G401 (cell line): ENCODE data around the gene RRP12. TPM values are rescaled to one million over a fixed set of nuclear protein-coding genes. Genes with fewer than 3 reads are reported as not detected.
A peak's percentile ranks its signal among the peaks of the same experiment; 100 is the strongest.

Experiments
- DNase-seq: peaks from one replicate; pipeline ENCODE4 v3.0.0-alpha.2; 2015; ENCODE audit warnings: low spot score
- in situ Hi-C: cut with HindIII; loops from 2 replicates; pipeline ENCODE4 v1.10.0; 2016; ENCODE audit warnings: low sequenced_read_pairs, mixed read lengths
- total RNA-seq: library from RNA; depleted of rRNA; stranded (reverse); fragments of >200 nt; shearing (Covaris generic); gene quantifications from 2 replicates; pipeline ENCODE4 v1.2.3, GENCODE V29; 2014; rRNA removed

The RRP12 gene
- total RNA-seq, 1 experiment from 2014 or later: 35.1 TPM

GRCh38 chr10:97321032-97321803, 79.9 kb downstream of the RRP12 start:
- DNase-seq: peak; percentile 33
- in situ Hi-C loops: no loop called here

- DNase-seq: no peak
- in situ Hi-C loops: no loop called here
Observed at GRCh38 chr10:97320480-97321031, 80.6 kb downstream of the RRP12 start.

GRCh38 chr10:97319671-97320479, 81.3 kb downstream of the RRP12 start:
- DNase-seq: peak; percentile 55
- in situ Hi-C loops: no loop called here

DNA sequence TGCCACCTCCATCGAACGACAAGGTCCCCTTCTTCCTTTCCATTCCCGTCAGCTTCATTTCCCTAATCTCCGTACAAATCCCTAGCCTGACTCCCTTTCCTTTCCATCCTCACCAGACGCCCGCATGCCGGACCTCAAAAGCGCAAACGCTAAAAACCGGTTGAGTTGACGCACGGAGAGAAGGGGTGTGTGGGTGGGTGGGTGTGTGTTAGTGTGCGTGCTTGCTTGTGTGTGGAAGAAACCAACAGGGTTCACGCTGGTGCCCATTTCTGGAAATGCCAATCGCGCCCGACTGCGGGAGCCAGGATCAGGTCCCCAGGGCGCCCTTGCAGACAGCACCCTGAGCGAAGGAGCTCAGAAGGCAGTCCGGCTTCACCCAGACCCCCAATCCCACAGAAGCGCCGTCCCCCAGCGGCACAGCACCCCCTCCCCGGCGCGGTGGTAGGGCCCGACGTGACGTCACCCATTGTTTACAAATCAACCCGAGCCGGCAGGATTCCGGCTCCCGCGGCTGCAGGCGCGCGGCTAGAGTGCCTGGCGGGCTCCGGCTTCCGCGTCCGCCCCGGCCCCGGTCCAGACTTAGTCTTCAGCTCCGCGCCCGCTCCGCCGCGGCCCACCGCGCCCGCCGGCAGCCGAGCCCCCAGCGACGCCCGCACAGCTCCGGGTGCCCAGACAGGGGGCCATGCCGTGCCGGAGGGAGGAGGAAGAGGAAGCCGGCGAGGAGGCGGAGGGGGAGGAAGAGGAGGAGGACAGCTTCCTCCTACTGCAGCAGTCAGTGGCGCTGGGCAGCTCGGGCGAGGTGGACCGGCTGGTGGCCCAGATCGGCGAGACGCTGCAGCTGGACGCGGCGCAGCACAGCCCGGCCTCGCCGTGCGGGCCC, 82.1 kb downstream of the RRP12 start, which contains the start of gene FRAT1:
FRAT1 (plus strand) TSS at position 500 of the 880 bp plus-strand sequence; CDS start at position 683, 183 bp downstream.
- DNase-seq: peak; percentile 89
- in situ Hi-C loops: no loop called here

DNA sequence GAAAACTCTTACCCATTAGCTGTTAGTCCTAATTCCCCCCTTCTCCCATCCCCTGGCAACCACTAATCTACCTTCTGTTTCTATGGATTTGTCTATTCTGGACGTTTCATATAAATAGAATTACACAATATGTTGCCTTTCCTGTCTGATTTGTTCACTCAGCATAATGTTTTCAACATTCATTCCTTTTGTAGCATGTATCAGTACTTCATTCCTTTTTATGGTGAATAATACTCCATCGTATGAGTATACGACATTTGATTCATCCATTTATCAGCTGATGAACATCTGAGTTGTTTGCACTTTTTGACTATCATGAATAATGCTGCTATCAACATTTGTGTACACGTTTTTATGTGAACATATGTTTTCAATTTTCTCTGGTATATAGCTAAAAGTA, 86.5 kb downstream of the RRP12 start:
- in situ Hi-C loops: no loop called here
- DNase-seq: no peak

DNA sequence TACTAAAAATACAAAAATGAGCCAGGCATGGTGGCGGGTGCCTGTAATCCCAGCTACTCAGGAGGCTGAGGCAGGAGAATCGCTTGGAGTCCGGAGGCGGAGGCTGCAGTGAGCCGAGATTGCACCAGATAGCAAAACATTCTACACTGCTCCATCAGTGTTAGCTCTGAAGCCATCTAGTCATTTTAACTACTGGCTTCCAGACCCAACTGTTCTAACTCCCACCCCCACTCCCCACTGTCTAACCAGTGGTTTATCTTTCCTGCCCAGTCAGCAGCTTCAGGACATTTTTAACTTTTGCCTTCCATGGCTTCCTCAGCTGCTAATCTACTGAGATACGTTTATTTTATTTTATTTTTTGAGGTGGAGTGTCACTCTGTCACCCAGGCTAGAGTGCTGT, 88.2 kb downstream of the RRP12 start:
- in situ Hi-C loops: no loop called here
- no peak for DNase-seq

DNA sequence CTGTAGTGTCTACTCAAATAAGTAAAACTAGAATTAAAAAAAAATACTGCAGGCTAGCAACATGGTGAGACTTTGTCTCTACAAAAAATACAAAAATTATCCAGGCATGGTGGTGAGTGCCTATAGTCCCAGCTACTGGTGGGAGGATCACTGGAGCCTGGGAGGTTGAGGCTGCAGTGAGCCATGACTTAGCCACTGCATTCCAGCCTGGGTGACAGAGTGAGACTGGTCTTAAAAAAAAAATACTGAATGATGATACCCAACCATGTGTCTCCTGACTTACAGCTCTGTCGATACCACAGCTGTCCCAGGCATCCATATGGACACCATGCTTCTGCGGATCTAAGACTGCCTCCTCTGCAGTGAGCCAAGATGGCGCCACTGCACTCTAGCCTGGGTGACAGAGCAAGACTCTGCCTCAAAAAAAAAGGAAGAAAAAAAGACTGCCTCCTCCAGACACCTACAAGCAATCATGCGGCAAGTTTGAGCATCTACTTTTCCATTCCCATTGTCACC, 90.0 kb downstream of the RRP12 start:
- DNase-seq: no peak
- in situ Hi-C loops: no loop called here

DNA sequence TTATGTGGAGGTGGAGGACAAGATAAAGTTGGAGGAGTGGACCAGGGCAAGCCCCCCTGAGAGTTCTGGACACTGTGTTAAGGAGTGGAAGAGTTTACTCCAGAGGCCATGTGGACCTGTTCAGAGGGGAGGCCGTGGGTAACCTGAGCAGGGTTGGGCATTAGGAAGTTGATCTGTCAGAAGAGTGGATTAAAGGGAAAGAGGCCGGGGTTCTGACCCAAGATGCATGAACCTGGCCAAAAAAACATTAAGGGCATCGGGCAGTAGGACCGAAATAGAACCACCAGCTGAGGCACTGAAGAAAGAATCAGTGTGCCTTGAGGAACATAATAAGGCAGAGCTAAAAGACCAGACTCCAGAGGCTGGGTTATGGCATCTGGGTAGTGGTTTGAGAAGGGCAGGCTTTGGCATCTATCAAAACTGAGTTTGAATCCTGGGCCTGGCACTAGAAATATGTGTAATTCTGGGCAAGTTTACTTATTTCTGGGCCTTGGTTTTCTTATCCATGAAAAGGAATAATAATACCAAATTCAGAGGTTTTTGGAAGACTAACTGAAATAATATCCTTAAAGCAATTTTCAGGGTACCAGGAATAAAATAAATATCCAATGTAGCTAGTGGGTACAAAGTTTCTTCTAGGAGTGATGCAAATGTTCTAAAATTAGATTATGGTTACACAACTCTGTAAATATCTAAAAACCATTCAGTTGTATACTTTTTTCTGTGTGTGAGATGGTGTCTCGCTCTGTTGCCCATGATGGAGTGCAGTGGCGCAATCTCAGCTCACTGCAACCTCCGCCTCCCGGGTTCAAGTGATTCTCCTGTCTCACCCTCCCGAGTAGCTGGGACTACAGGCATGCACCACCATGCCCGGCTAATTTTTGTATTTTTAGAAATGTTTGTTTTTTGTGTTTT, 93.0 kb downstream of the RRP12 start:
- no peak for DNase-seq
- in situ Hi-C loops: no loop called here

GRCh38 chr10:97307441-97307840, 93.7 kb downstream of the RRP12 start:
- no peak for DNase-seq
- in situ Hi-C loops: no loop called here

Other genes starting within 250 kb of the RRP12 start
- gene SLIT1, start 215.4 kb downstream of the RRP12 start, total RNA-seq: 0.06 and 0.20 TPM in 2 replicates
- gene ARHGAP19, start 108.7 kb downstream of the RRP12 start, total RNA-seq: 8.8 and 11.3 TPM in 2 replicates
- gene FRAT1, start 82.1 kb downstream of the RRP12 start, total RNA-seq: 12.1 and 13.2 TPM in 2 replicates
- gene FRAT2, start 66.6 kb downstream of the RRP12 start, total RNA-seq: 29.7 and 41.2 TPM in 2 replicates
- 724 and 846 TPM in 2 replicates for gene PGAM1, start 24.9 kb upstream of the RRP12 start, total RNA-seq
- 56.7 and 61.7 TPM in 2 replicates for gene EXOSC1, start 44.7 kb upstream of the RRP12 start, total RNA-seq
- gene ZDHHC16, start 44.8 kb upstream of the RRP12 start, total RNA-seq: 70.4 and 82.5 TPM in 2 replicates
- gene MMS19, start 97.1 kb upstream of the RRP12 start, total RNA-seq: 67.8 and 89.3 TPM in 2 replicates
- gene UBTD1, start 97.6 kb upstream of the RRP12 start, total RNA-seq: 32.5 and 39.5 TPM in 2 replicates
- gene ANKRD2, start 171.4 kb upstream of the RRP12 start, total RNA-seq: 0.41 and 3.4 TPM in 2 replicates
- gene HOGA1, start 183.0 kb upstream of the RRP12 start, total RNA-seq: 8.0 and 8.1 TPM in 2 replicates
- 0.24 TPM in 1 of 2 replicates, not detected in the other for gene C10orf62, start 188.4 kb upstream of the RRP12 start, total RNA-seq
- gene MORN4, start 232.2 kb upstream of the RRP12 start, total RNA-seq: 15.6 and 18.8 TPM in 2 replicates
- 40.2 and 42.2 TPM in 2 replicates for gene PI4K2A, start 239.3 kb upstream of the RRP12 start, total RNA-seq